GM19463 (cell line): Measurements from ENCODE around the gene RSRC1.
A peak's percentile ranks its signal among the peaks of the same experiment; 100 is the strongest.
"Not testable (repeated sequence)": the region's sequence is repeated elsewhere in the genome, so short reads cannot be mapped to it uniquely, and the experiment has no call there.

ENCODE experiments used
- ATAC-seq: cut with Tn5 transposase; IDR thresholded peaks from one replicate; pipeline ENCODE4 v1.9.1; 2021; ENCODE audit warnings: mild to moderate bottlenecking, moderate library complexity; ENCODE audit not compliant: unreplicated experiment

RSRC1 gene

DNA sequence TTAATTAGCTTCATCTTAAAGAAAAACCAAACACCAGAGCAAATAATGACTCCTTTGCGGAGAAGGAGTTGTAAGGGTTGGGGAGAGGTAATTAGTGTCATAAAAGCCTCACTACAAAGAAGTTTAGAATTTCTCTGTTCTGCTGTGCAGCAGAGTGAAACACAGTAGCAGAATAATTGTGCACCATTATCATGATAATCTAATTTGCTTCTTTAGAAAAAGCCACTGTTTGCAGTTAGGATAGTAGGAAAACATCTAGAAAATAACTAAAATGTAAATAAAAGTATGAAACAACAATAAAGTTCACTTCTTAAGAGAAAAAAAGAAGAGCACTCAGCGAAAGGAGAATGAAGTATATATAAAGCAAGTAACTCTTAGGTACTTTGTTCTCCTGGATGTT is 9.2 kb upstream of the RSRC1 start:
- no peak for ATAC-seq

DNA sequence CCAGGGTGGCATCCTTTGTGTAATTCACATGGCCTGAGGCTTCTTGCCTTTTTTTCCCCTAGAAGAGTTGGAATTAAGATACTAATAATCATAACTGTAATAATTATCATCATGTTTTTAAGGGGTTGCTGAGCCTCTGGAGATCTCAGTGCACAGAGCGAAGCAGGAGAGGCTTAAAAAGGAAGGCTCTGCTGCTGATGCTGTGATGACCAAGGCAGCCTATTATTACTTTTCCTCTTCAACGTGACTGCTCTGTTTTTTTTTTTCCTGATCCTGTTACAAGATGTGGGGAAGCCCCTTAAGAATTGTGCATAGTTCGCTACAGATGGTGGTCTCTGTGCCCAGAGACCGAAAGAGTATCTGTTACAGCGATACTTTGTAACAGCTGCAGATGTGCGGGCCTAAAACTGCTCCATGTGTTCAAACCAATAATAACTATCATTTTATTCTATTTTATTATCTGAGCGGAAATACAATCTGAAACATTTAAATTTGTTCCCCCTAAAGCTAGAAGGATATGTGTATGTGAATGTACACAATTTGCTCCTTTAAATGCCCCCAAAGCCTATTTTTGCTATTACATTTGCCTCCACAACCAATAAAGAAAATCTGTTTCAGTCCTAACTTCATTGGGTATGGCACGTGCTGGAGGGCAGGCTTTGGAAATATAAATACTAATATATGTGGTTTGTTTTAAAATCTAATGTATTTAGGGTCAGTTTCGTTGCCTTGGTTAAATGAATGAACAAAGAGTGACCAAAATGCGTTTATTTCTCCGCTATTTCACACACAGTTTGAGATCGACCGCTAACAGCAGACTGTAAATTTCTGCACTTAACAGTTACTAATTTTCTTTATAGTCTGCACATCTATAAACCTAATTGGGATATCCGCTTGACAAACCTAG is 8.3 kb upstream of the RSRC1 start:
- no peak for ATAC-seq

DNA sequence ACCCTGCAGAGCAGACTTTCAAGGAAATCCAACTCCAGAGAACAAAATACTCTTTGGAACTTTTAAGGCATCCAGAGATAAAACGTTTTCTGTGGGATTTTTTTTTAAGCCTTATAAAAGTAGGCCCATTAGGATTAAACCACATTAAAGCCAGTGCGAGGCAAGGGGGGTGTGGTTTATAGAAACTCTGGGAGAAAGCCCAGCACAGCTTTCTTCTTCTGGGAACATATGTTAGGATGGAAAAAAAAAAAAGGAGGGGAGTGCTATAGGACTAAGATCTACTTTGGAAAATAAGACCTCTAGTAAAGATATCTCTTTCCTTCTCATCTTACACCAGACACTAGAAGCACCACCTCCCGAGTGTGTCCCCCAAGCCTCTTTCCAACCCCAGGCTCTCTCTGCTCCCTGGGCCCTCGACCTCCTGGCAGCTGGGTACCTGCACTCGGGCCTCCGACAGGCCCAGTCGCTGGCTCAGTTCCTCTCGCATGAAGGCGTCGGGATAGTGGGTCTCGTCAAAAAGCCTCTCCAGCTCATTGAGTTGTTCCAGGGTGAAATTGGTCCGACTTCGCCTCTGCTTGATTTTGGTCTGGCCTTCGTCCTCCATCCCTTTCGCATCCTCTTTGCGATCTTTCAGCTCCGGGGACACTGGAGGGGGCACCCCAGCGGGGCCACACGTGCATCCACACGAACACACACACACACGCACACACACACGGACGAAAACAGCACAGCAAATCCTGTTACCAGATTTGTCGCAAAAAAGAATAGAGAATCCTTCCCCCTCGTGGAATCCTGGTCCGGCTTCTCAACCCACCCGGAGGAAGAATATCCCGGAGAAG is 7.4 kb upstream of the RSRC1 start:
- no peak for ATAC-seq

DNA sequence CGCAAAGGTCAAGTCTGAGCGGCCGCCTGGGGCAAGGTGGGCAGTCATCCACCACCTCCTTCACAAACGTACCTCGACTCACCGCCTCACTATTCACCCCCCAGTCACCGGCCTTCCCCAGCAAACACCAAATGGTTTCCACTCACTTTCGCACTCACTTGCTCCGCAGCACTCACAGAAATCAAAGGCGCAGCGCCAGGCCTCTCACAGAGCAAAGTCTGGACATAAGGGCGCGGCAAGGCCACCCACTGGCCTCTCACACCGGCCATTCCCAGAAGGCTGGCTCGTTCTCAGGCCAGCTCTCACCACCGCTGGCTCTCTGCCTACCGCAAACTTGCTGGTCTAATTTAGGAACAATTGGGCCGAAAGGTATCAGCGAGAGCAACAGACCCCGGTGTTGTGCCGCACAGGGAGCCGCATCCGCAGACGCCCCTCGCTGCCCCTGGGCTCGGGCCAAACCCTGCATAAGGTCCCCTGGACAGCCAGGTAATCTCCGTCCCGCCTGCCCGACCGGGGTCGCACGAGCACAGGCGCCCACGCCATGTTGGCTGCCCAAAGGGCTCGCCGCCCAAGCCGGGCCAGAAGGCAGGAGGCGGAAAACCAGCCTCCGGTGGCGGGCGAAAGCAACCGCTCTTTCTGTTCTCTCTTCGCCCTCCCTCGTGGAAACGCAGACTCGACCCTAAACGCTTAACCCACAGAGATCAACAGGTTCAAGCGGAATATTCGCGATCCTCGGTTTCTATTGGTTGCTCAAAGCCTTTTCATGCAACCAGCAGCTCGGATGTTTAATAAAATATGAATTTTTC is 6.6 kb upstream of the RSRC1 start:
- no peak for ATAC-seq

DNA sequence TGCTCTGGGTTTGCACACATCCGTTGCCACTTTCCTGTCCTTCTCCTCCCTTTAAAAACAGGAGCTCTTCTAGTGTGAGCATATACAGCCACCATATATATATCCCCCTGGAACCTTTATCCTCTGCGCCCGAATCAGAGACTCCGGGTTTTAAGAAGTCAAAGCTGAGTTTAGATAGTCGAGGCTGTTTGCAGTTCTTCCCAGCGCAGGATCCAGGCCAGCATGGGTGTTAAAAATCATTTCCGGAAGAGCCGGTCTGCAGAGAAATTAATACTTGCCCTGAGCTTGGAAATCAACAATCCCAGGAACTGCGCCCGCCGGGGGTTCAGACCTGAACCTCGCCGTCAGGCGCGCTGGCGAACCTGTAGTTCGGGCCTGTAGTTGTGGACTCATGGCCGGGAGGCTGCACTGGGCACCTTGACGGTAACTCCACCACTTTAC is 6.0 kb upstream of the RSRC1 start:
- no peak for ATAC-seq

DNA sequence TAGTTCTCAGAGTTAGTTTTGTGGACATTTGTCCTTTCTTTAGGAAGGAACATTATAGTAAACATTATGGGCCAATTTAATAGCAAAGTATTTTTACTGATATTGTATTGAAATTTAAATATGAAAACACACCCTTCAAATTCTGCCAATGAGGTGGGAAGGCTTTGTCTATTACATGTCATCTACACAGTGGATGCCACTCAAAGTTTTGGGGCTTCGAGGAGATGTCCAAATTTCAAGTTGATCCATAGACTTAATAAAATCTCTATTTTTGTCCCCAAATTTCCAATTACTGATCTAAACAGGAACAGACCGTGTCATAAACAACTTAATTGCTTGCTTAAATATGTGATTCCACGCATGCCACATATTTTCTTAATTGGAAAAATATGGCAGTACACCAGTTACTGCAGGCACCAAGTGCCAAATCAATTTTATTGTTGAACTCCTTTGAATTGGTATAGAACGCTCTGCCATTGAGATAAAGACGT is 5.4 kb upstream of the RSRC1 start:
- no peak for ATAC-seq

DNA sequence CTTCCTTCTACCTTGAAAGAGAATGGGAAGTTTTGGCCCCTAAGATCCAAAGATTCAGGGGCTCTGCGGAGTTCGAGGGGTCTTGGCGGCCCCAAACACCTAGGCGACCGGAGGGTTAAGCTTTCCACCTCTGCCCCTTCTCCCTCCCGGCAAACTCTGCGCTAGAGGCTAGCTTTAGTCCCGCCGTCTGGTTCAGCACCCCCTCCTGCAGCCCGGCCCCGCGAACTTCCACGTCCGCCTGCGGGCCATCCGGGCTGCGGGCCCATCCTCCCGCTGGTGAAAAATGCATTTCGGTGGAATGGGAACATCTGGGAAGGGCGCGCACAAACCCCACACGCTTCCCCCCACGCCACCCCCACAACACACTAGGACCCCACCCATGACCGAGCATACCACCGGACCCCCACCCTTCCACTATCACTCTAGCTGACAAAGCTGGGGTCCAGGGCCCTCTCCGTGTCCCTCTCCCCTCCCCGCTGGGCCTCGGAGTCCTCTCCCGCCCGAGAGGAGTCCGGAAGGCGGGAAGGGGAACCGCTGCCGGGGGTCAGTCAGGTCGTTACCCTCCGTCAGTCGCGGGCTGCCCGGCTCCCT is 4.7 kb upstream of the RSRC1 start:
- no peak for ATAC-seq

DNA sequence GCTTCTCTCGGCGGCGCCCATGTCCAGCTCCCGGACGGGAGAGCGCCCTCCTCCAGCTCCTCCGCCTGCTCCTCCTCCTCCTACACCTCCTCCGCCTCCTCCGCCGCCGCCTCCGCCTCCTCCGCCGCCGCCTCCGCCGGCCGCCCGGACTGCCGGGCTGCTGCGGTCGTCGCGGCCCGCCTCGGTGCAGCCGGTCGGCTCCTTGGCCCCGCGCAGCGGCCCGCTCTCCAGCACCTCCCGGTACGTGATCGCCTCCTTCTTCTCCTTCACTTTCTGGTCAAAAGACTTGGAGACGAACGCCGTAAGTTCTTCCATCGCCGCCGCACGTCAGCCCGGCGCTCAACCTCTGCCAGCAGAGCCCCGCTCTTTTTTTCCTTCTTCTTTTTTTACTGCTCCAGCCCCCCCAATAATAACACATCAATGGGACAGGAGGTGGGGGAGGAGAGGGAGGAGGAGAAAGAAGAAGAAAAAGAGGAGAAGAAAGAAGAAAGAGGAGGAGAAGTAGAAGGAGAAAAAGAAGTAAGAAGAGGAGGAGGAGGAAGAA is 4.1 kb upstream of the RSRC1 start:
- ATAC-seq: peak; percentile 4

DNA sequence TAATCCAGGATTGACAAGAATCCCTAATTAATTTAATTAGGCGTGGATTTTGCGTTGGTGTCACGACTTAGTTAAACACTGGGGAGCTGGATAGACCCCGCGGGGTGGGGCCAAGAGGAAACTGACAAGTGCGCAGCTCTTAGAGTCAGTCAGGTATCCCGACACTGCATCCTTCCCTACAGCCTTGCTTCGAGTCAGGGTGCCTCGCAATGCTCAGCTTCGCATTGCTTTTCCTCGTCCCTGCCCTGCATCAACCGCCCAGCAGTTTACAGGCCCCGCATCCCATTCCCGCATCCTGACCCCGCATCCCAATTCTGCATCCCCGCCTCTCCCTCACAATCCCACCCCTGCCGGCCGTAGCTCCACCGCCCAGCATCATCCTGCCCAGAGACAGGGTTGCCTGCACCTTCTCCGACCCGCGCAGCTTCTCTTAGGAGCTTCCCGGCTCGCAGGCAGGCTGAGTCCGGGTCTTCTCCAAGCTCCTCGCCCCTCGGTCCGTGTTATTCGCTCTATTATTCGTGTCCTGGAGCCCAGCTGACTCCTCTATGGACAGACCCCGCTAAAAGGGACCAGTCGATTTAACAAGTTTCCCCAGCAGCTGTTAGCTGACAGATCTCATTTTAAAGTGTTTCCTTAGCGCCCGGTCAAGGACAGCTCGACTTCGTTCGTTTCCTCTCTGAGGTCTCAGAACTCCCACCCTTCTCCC is 3.0 kb upstream of the RSRC1 start:
- no peak for ATAC-seq

DNA sequence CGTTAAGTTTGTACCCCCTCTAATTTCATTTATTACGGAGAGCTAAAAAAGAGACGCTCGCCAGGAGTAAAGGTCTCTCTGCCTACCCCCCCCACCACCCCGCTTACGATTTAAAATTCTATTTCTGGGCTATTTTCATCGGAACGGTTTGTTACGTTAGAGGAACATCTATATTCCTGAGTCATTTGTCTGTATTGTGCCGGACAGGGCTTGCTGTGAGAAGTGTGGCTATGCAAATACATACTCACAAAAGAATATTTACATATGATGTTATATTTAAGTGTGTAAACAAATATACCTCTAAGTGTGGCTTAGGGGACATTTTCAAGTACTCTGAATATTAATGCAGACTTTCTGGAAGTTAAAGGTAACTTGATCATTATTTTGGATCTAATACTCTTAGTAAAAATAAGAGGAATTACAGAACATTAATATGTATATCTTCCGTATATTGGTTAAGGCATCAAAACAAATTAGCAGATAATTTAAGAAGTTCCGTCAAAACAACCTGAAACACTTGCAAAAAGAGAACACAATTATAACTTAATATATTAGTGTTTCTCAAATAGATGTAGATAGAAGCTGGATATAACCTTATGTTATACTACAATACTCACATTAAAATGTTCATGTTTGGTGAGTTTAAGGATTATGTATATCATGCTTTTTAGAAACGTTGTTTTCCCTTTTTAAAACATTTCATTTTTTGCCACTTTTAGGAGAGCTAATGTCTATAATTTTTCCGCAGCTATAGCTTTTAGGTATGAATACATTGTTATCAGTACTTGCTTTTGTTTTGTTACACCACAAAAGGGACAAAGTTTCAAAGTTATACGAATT is 2.1 kb upstream of the RSRC1 start:
- ATAC-seq: no peak

DNA sequence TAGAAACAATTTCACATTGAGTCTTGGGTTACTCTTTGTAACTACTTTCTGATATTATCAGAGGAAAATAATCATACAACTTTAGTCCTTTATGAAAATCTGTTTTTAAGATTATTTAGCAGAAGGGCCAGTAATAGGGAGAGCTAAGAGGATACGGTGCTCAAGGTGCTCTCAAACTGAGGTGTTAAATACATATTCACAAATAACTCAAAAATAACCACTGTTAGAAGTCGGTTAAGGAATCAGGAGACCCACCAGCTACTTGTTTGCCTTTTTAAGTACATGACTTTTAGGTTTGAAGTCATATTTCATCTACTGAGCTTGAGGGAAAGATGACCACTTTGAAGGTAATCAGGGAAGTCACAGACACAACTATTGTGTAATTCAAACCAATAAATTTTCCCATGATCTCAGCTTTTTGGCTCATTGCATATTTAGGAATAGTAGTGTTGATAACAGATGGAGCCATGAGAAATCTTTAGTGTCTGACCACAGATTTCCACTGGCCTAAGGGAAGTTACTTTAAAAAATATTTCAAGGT is 1.4 kb upstream of the RSRC1 start:
- no peak for ATAC-seq

DNA sequence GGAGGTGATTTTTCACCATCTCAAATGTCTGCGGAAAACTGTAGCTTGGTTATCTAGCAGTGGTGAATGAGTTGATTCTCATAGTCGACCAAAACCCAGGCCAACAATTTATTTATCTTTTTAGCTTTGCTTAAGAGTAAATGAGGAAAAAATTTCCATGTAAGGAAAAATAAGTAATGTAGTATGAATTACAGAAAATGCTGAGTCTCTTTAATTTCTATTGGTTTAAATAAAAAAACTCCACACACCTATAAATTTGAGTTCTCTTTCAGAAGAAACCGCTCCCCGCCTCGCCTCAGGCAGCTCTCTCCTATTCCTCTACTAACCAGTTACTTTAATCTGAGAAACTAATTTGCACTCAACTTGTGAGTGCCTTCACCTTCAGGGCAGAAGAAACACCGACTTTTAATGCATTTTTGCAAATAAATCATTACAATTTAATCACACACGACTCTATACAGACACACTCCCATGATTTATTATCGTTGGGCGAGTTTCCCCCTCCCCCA is 540 bp upstream of the RSRC1 start:
- no peak for ATAC-seq

DNA sequence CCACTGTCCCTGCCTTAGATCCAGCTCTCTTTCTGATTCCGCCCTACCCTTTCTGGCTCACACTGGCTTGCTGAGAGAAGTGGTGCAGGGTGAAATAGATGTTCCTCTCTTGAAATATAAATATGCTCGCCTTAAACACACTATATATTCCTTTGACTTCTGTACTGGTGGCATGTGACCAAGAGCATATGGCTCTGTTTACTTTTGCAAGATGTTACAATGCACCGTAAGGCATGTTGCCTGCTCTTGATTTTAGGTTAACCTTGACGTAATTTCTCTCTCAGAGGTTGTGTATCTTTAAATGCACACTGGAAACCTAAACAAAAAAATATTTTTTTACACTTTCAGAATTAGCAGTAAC is 749 bp downstream of the RSRC1 start:
- no peak for ATAC-seq

DNA sequence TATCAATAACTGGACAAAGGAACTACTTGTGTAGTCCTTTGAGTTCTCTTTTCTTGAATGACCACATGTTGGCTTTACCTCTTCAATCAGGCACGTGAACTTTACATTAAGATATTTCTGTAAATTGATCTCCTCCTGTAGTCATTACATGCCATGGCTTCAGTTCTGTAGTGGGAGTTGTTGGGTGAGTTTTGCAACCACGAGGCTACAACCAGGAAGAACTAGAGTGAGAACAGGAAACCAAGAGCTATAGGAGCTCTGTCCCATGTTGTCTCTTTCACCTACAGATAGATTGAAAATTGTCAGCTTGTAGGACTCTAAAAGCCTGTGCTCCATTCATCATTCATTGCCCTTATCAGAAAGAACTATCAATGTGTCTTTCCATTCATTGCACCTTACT is 2.0 kb downstream of the RSRC1 start:
- no peak for ATAC-seq

DNA sequence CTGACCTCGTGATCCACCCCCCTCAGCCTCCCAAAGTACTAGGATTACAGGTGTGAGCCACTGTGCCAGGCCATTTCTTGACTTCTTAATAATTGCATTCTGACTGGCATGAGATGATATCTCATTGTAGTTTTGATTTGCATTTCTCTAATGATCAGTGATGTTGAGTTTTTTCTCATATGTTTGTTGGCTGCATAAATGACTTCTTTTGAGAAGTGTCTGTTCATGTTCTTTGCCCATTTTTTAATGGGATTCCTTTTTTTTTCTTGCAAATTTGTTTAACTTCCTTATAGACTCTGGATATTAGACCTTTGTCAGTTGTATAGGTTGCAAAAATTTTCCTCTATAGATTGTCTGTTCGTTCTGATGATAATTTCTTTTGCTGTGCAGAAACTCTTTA is 3.7 kb downstream of the RSRC1 start:
- not testable (repeated sequence) for ATAC-seq

DNA sequence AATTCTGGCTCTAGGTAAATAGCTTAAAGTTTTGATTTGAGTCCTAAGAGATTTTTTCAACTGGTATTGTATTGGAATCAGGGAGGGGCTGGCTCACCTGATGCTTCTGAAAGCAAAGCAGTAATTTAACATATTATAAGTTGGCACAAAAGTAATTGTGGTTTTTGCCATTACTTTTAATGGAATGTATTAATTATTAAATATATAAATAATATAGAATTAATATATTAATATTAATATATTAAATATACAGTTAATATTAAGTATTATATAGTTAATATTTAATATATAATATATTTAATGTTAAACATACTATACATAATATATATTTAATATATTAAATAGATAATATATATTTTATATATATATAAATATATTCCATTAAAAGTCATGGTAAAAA is 10.4 kb downstream of the RSRC1 start:
- no peak for ATAC-seq

DNA sequence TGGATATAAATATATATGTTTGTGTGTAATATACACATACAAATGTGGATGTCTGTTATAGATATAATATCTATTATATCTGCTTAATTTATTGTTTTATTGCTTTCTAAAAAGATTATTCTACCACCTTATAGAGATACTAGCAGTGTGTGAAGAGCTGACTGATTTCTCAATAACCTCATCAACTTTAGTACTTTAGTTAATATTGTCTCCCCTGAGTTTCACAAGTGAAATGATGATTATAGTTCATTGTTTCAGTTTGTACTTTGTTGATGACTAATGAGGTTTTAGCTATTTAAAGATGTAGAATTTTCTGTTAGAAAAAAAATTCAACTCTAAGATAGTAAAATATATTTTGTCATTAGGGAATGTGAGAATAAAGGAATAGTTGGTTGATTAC is 11.4 kb downstream of the RSRC1 start:
- peak; percentile 90 for ATAC-seq

DNA sequence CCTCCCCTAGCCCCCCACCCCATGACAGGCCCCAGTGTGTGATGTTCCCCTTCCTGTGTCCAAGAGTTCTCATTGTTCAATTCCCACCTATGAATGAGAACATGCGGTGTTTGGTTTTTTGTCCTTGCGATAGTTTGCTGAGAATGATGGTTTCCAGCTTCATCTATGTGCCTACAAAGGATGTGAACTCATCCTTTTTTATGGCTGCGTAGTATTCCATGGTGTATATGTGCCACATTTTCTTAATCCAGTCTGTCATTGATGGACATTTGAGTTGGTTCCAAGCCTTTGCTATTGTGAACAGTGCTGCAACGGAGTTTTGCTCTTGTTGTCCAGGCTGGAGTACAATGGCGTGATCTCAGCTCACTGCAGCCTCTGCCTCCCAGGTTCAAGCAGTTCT is 12.8 kb downstream of the RSRC1 start:
- ATAC-seq: not testable (repeated sequence)
